Measurements from ENCODE around the gene FGB.
"Not testable (repeated sequence)": the region's sequence is repeated elsewhere in the genome, so short reads cannot be mapped to it uniquely, and the experiment has no call there.

Gene FGB

GRCh38 chr4:154582723-154583122 is 19.9 kb downstream of the FGB start:
- Mint-ChIP-seq H3K4me1 (ENCODE audit: low read depth) (no peaks in the 10 kb centered on the region), H3K4me3 (no peak overlapping the region), H3K36me3 (ENCODE audit: low read depth) (no peaks in the 10 kb centered on the region), H3K27ac (no peak overlapping the region), H3K27me3 (peaks cover 22% of the 10 kb centered on the region), H3K9me3 (no peaks in the 10 kb centered on the region)

GRCh38 chr4:154583230-154583629 is 20.4 kb downstream of the FGB start:
- Mint-ChIP-seq H3K27me3 (peaks cover 21% of the 10 kb centered on the region), H3K27ac (no peak overlapping the region), H3K4me3 (no peak overlapping the region), H3K36me3 (ENCODE audit: low read depth) (no peaks in the 10 kb centered on the region), H3K4me1 (ENCODE audit: low read depth) (no peaks in the 10 kb centered on the region), H3K9me3 (no peaks in the 10 kb centered on the region)

- no peaks in the 10 kb centered on the region for H3K36me3 Mint-ChIP-seq (ENCODE audit: low read depth)
- H3K4me1 Mint-ChIP-seq (ENCODE audit: low read depth) = no peaks in the 10 kb centered on the region
- no peak overlapping the region for H3K4me3 Mint-ChIP-seq
- H3K27me3 Mint-ChIP-seq = peaks cover 21% of the 10 kb centered on the region
- H3K27ac Mint-ChIP-seq = no peak overlapping the region
- no peaks in the 10 kb centered on the region for H3K9me3 Mint-ChIP-seq
Measured at GRCh38 chr4:154583677-154584076, 20.9 kb downstream of the FGB start.

GRCh38 chr4:154584259-154584658 is 21.4 kb downstream of the FGB start:
- Mint-ChIP-seq H3K27ac (no peak overlapping the region), H3K4me1 (ENCODE audit: low read depth) (no peaks in the 10 kb centered on the region), H3K4me3 (no peak overlapping the region), H3K9me3 (no peaks in the 10 kb centered on the region), H3K27me3 (peaks cover 18% of the 10 kb centered on the region), H3K36me3 (ENCODE audit: low read depth) (no peaks in the 10 kb centered on the region)

GRCh38 chr4:154585369-154586018 is 22.7 kb downstream of the FGB start:
- Mint-ChIP-seq H3K4me1 (ENCODE audit: low read depth) (no peaks in the 10 kb centered on the region), H3K36me3 (ENCODE audit: low read depth) (no peaks in the 10 kb centered on the region), H3K9me3 (no peaks in the 10 kb centered on the region), H3K27ac (no peak overlapping the region), H3K27me3 (peaks cover 25% of the 10 kb centered on the region), H3K4me3 (no peak overlapping the region)

- Mint-ChIP-seq H3K4me3 (no peak overlapping the region), H3K9me3 (no peaks in the 10 kb centered on the region), H3K27ac (no peak overlapping the region), H3K4me1 (ENCODE audit: low read depth) (no peaks in the 10 kb centered on the region), H3K27me3 (peaks cover 29% of the 10 kb centered on the region), H3K36me3 (ENCODE audit: low read depth) (no peaks in the 10 kb centered on the region)
Measured at GRCh38 chr4:154586296-154587033, 23.7 kb downstream of the FGB start.

- H3K27me3 Mint-ChIP-seq = peaks cover 37% of the 10 kb centered on the region
- no peaks in the 10 kb centered on the region for H3K9me3 Mint-ChIP-seq
- H3K4me3 Mint-ChIP-seq = no peak overlapping the region
- no peak overlapping the region for H3K27ac Mint-ChIP-seq
- H3K4me1 Mint-ChIP-seq (ENCODE audit: low read depth) = no peaks in the 10 kb centered on the region
- H3K36me3 Mint-ChIP-seq (ENCODE audit: low read depth) = no peaks in the 10 kb centered on the region
Measured at GRCh38 chr4:154588198-154588597, 25.4 kb downstream of the FGB start.

GRCh38 chr4:154589296-154590197 is 26.7 kb downstream of the FGB start:
- no peaks in the 10 kb centered on the region for H3K36me3 Mint-ChIP-seq (ENCODE audit: low read depth)
- peaks cover 37% of the 10 kb centered on the region for H3K27me3 Mint-ChIP-seq
- H3K27ac Mint-ChIP-seq = no peak overlapping the region
- H3K9me3 Mint-ChIP-seq = no peaks in the 10 kb centered on the region
- H3K4me1 Mint-ChIP-seq (ENCODE audit: low read depth) = no peaks in the 10 kb centered on the region
- no peak overlapping the region for H3K4me3 Mint-ChIP-seq

GRCh38 chr4:154590329-154591006 is 27.7 kb downstream of the FGB start, which contains the start of gene FGA:
FGA (minus strand) TSS chr4:154590742; CDS start chr4:154590687, 55 bp downstream.
- no peaks in the 10 kb centered on the region for H3K4me1 Mint-ChIP-seq (ENCODE audit: low read depth)
- no peaks in the 10 kb centered on the region for H3K36me3 Mint-ChIP-seq (ENCODE audit: low read depth)
- no peaks in the 10 kb centered on the region for H3K9me3 Mint-ChIP-seq

GRCh38 chr4:154591890-154592289 is 29.1 kb downstream of the FGB start:
- no peaks in the 10 kb centered on the region for H3K4me1 Mint-ChIP-seq (ENCODE audit: low read depth)
- no peak overlapping the region for H3K4me3 Mint-ChIP-seq
- H3K36me3 Mint-ChIP-seq (ENCODE audit: low read depth) = no peaks in the 10 kb centered on the region
- no peak overlapping the region for H3K27ac Mint-ChIP-seq
- H3K9me3 Mint-ChIP-seq = no peaks in the 10 kb centered on the region
- H3K27me3 Mint-ChIP-seq = peaks cover 35% of the 10 kb centered on the region

More at GRCh38 chr4:154590329-154591006, 27.7 kb downstream of the FGB start, which contains the start of gene FGA:
- Mint-ChIP-seq H3K27me3 (peaks cover 37% of the 10 kb centered on the region), H3K4me3 (no peak within 1 kb of the TSS), H3K27ac (no peak within 1 kb of the TSS)

- H3K4me1 Mint-ChIP-seq (ENCODE audit: low read depth) = no peaks in the 10 kb centered on the region
- no peak overlapping the region for H3K27ac Mint-ChIP-seq
- no peaks in the 10 kb centered on the region for H3K36me3 Mint-ChIP-seq (ENCODE audit: low read depth)
- H3K27me3 Mint-ChIP-seq = peaks cover 29% of the 10 kb centered on the region
- H3K9me3 Mint-ChIP-seq = no peaks in the 10 kb centered on the region
- no peak overlapping the region for H3K4me3 Mint-ChIP-seq
Measured at GRCh38 chr4:154593868-154594267, 31.1 kb downstream of the FGB start.

GRCh38 chr4:154594343-154594742 is 31.5 kb downstream of the FGB start:
- not testable (repeated sequence) for H3K36me3 Mint-ChIP-seq (ENCODE audit: low read depth); H3K9me3 Mint-ChIP-seq; H3K4me1 Mint-ChIP-seq (ENCODE audit: low read depth); H3K4me3 Mint-ChIP-seq; H3K27ac Mint-ChIP-seq
- H3K27me3 Mint-ChIP-seq = peaks cover 28% of the 10 kb centered on the region

GRCh38 chr4:154595807-154596206 is 33.0 kb downstream of the FGB start:
- H3K4me1 Mint-ChIP-seq (ENCODE audit: low read depth) = no peaks in the 10 kb centered on the region
- H3K27ac Mint-ChIP-seq = no peak overlapping the region
- H3K9me3 Mint-ChIP-seq = no peaks in the 10 kb centered on the region
- no peak overlapping the region for H3K4me3 Mint-ChIP-seq
- peaks cover 21% of the 10 kb centered on the region for H3K27me3 Mint-ChIP-seq
- H3K36me3 Mint-ChIP-seq (ENCODE audit: low read depth) = no peaks in the 10 kb centered on the region

- not testable (repeated sequence) for H3K4me1 Mint-ChIP-seq (ENCODE audit: low read depth); H3K36me3 Mint-ChIP-seq (ENCODE audit: low read depth); H3K4me3 Mint-ChIP-seq; H3K27ac Mint-ChIP-seq; H3K9me3 Mint-ChIP-seq
- H3K27me3 Mint-ChIP-seq = peaks cover 18% of the 10 kb centered on the region
Measured at GRCh38 chr4:154597281-154597680, 34.5 kb downstream of the FGB start.

Data from stimulated activated naive CD8-positive, alpha-beta T cell treated with anti-CD3 and anti-CD28 coated beads, Interleukin-15, Interleukin-2, amounts not matched to agents 100 ng/mL and 50 ng/mL, for 24 hours (primary cell).